ENCODE results near the gene ZXDA.
"Not testable (repeated sequence)": the region's sequence is repeated elsewhere in the genome, so short reads cannot be mapped to it uniquely, and the experiment has no call there.

Gene ZXDA

GRCh38 chrX:57910287-57910912, at the start of gene ZXDA:
Gene ZXDA (minus strand): TSS chrX:57910458. CDS start chrX:57910420, 38 bp downstream.
- in situ Hi-C loops (cut with HindIII; ENCODE audit: low sequenced_read_pairs) = not testable (repeated sequence)

GRCh38 chrX:57952320-57952678, 42.0 kb upstream of the ZXDA start:
- in situ Hi-C loops (cut with HindIII; ENCODE audit: low sequenced_read_pairs) = no loop called here

GRCh38 chrX:57951666-57952319, 41.5 kb upstream of the ZXDA start:
- in situ Hi-C loops (cut with HindIII; ENCODE audit: low sequenced_read_pairs) = no loop called here

GRCh38 chrX:57933321-57933720, 23.1 kb upstream of the ZXDA start:
- in situ Hi-C loops (cut with HindIII; ENCODE audit: low sequenced_read_pairs) = no loop called here

- in situ Hi-C loops (cut with HindIII; ENCODE audit: low sequenced_read_pairs) = no loop called here
Measured at GRCh38 chrX:57932266-57932665, 22.0 kb upstream of the ZXDA start.

- in situ Hi-C loops (cut with HindIII; ENCODE audit: low sequenced_read_pairs) = no loop called here
Measured at GRCh38 chrX:57930051-57930450, 19.8 kb upstream of the ZXDA start.

GRCh38 chrX:57929373-57929772, 19.1 kb upstream of the ZXDA start:
- in situ Hi-C loops (cut with HindIII; ENCODE audit: low sequenced_read_pairs) = no loop called here

- in situ Hi-C loops (cut with HindIII; ENCODE audit: low sequenced_read_pairs) = no loop called here
Measured at GRCh38 chrX:57925806-57926205, 15.5 kb upstream of the ZXDA start.

GRCh38 chrX:57918750-57919436, 8.6 kb upstream of the ZXDA start:
- in situ Hi-C loops (cut with HindIII; ENCODE audit: low sequenced_read_pairs) = no loop called here

- in situ Hi-C loops (cut with HindIII; ENCODE audit: low sequenced_read_pairs) = no loop called here
Measured at GRCh38 chrX:57915680-57916079, 5.4 kb upstream of the ZXDA start.

GRCh38 chrX:57909595-57910286, 517 bp downstream of the ZXDA start:
- in situ Hi-C loops (cut with HindIII; ENCODE audit: low sequenced_read_pairs) = not testable (repeated sequence)

- in situ Hi-C loops (cut with HindIII; ENCODE audit: low sequenced_read_pairs) = not testable (repeated sequence)
Measured at GRCh38 chrX:57908972-57909594, 1.2 kb downstream of the ZXDA start.

- in situ Hi-C loops (cut with HindIII; ENCODE audit: low sequenced_read_pairs) = no loop called here
Measured at GRCh38 chrX:57906790-57907189, 3.5 kb downstream of the ZXDA start.

- in situ Hi-C loops (cut with HindIII; ENCODE audit: low sequenced_read_pairs) = no loop called here
Measured at GRCh38 chrX:57905141-57905540, 5.1 kb downstream of the ZXDA start.

GRCh38 chrX:57904176-57904880, 5.9 kb downstream of the ZXDA start:
- in situ Hi-C loops (cut with HindIII; ENCODE audit: low sequenced_read_pairs) = no loop called here

- in situ Hi-C loops (cut with HindIII; ENCODE audit: low sequenced_read_pairs) = no loop called here
Measured at GRCh38 chrX:57902633-57903032, 7.6 kb downstream of the ZXDA start.

- in situ Hi-C loops (cut with HindIII; ENCODE audit: low sequenced_read_pairs) = no loop called here
Measured at GRCh38 chrX:57901466-57901865, 8.8 kb downstream of the ZXDA start.

GRCh38 chrX:57900975-57901374, 9.3 kb downstream of the ZXDA start:
- in situ Hi-C loops (cut with HindIII; ENCODE audit: low sequenced_read_pairs) = no loop called here

GRCh38 chrX:57899906-57900305, 10.4 kb downstream of the ZXDA start:
- in situ Hi-C loops (cut with HindIII; ENCODE audit: low sequenced_read_pairs) = no loop called here

GRCh38 chrX:57899064-57899463, 11.2 kb downstream of the ZXDA start:
- in situ Hi-C loops (cut with HindIII; ENCODE audit: low sequenced_read_pairs) = no loop called here

GRCh38 chrX:57871463-57871862, 38.8 kb downstream of the ZXDA start:
- in situ Hi-C loops (cut with HindIII; ENCODE audit: low sequenced_read_pairs) = no loop called here

Data from DLD1 (cell line).